ENCODE measurements around the gene KIF15. TPM values are rescaled to one million over a fixed set of nuclear protein-coding genes. Genes with fewer than 3 reads are reported as not detected.

Gene KIF15
- total and polyA plus RNA-seq, 8 donors = 0.09 to 0.62 (median 0.30) TPM

- Histone ChIP-seq H3K4me1 (peaks cover 0 to 2% (median 0%) of the 10 kb centered on the region in 3 donors), H3K36me3 (peaks cover 0 to 32% (median 23%) of the 10 kb centered on the region in 3 donors), H3K4me3 (peak within 1 kb of the TSS; percentile 31 to 74 (median 68)), H3K27me3 (no peaks in the 10 kb centered on the region), H3K27ac (peak within 1 kb of the TSS in 2 of 4 donors; percentile 2 to 10), H3K9me3 (peaks cover 0 to 8% (median 1%) of the 10 kb centered on the region in 4 donors)
- intact Hi-C loops (cut with DNase I) = no loop called here
- DNase-seq (peak; percentile 92 to 98 (median 94)), FAIRE-seq (no peak), ATAC-seq (peak; percentile 100)
- WGBS, 2 donors = 0 to 1% methylated on average over 43 to 46 of the region's 46 CpGs
- no peak for TF ChIP-seq CTCF (IDR thresholded peaks at IDR 0.05)
Observed at GRCh38 chr3:44729384-44729910, 32.1 kb upstream of the KIF15 start, which contains the start of gene ZNF501. TSS of gene ZNF501 (plus strand) at chr3:44729635. CDS start at chr3:44734422, 4,787 bp downstream.

- intact Hi-C loops (cut with DNase I) = no loop called here
- DNase-seq (no peak), ATAC-seq (no peak), FAIRE-seq (no peak)
- Histone ChIP-seq H3K27me3 (no peaks in the 10 kb centered on the region), H3K4me1 (no peaks in the 10 kb centered on the region), H3K36me3 (peaks cover 0 to 36% (median 24%) of the 10 kb centered on the region in 3 donors), H3K27ac (no peak overlapping the region), H3K4me3 (no peak overlapping the region), H3K9me3 (peaks cover 0 to 22% (median 6%) of the 10 kb centered on the region in 4 donors)
- no peak for TF ChIP-seq CTCF (IDR thresholded peaks at IDR 0.05)
- WGBS, 2 donors = 95 to 96% methylated on average over 3 of the region's 3 CpGs
Observed at GRCh38 chr3:44734646-44735168, 26.9 kb upstream of the KIF15 start.

- Histone ChIP-seq H3K27me3 (no peaks in the 10 kb centered on the region), H3K27ac (peak overlapping the region in 3 of 4 donors; percentile 34 to 51 (median 39)), H3K36me3 (peaks cover 0 to 5% (median 0%) of the 10 kb centered on the region in 3 donors), H3K4me3 (peak overlapping the region; percentile 58 to 87 (median 70)), H3K4me1 (no peaks in the 10 kb centered on the region), H3K9me3 (no peaks in the 10 kb centered on the region)
- intact Hi-C loops (cut with DNase I) = no loop called here
- DNase-seq (no peak), ATAC-seq (peak in 2 of 4 donors; percentile 10 to 36), FAIRE-seq (no peak)
- WGBS, 2 donors = 0 to 1% methylated on average over 15 of the region's 15 CpGs
- no peak for TF ChIP-seq CTCF (IDR thresholded peaks at IDR 0.05)
Observed at GRCh38 chr3:44761101-44761423, 532 bp upstream of the KIF15 start.

GRCh38 chr3:44762170-44762677 is 630 bp downstream of the KIF15 start:
- no peak for DNase-seq
- no peak overlapping the region for H3K27ac ChIP-seq
- ATAC-seq = no peak

More at GRCh38 chr3:44762170-44762677, 630 bp downstream of the KIF15 start:
- Histone ChIP-seq H3K9me3 (no peaks in the 10 kb centered on the region), H3K36me3 (peaks cover 0 to 5% (median 0%) of the 10 kb centered on the region in 3 donors), H3K4me1 (no peaks in the 10 kb centered on the region), H3K4me3 (peak overlapping the region in 3 of 4 donors; percentile 58 to 87 (median 68)), H3K27me3 (no peaks in the 10 kb centered on the region)
- no peak for FAIRE-seq
- intact Hi-C loops (cut with DNase I) = no loop called here
- WGBS, 2 donors = 0 to 2% methylated on average over 9 of the region's 9 CpGs
- no peak for TF ChIP-seq CTCF (IDR thresholded peaks at IDR 0.05)
